Measurements from ENCODE around the gene MYO9A. TPM values are rescaled to one million over a fixed set of nuclear protein-coding genes. Genes with fewer than 3 reads are reported as not detected.

MYO9A gene
- total RNA-seq, 1 experiment from 2014 or later: 23.0 TPM

DNA sequence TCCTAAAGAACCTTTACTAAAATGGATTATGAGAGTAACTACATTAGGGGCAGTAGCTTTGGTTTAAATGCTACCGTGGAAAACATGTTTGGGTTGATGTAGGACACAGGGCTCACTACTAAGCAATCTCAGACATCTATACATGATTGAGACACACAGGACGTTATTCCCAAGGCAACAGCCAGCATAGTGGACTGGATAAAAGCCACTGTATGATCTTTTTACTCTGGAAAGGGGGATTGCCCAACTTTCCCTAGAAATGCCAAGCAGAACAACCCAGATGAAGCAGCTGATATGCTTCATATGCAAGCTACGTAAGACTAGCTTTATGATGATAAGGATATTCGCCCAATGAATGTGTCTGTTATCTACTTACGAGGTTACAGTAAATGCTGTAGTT lies 144.6 kb downstream of the MYO9A start:
- Histone ChIP-seq H3K9ac (ENCODE audit: low read length) (no peak overlapping the region), H4K20me1 (ENCODE audit: insufficient read depth) (no peaks in the 10 kb centered on the region), H3K4me3 (replicated peaks in 1 of 2; ENCODE audit: low read depth in 1 of 2, low read length in 2 of 2) (no peak overlapping the region), H3K4me2 (ENCODE audit: low read length) (no peak overlapping the region), H2AFZ (ENCODE audit: low read depth, low read length, poor library complexity, severe bottlenecking) (no peak overlapping the region), H3K9me2 (ENCODE audit: insufficient read depth) (no peaks in the 10 kb centered on the region), H3K27me3 (ENCODE audit: insufficient read depth, low read length) (no peaks in the 10 kb centered on the region), H3K9me3 (ENCODE audit: control insufficient read depth in 1 of 2, insufficient read depth in 1 of 2, low read depth in 1 of 2, low read length in 2 of 2) (no peaks in the 10 kb centered on the region), H3K79me2 (ENCODE audit: insufficient read depth, low read length) (no peaks in the 10 kb centered on the region), H3K4me1 (ENCODE audit: control insufficient read depth in 1 of 2, insufficient read depth in 2 of 2, low read length in 2 of 2) (peaks cover 3 to 9% of the 10 kb centered on the region in 2 experiments; a peak in 2 of 4 replicates), H3K36me3 (ENCODE audit: control insufficient read depth in 1 of 2, insufficient read depth in 2 of 2, low read length in 2 of 2) (no peaks in the 10 kb centered on the region), H3K27ac (ENCODE audit: low read depth, low read length) (no peak overlapping the region)
- TF ChIP-seq SP1 (IDR thresholded peaks at IDR 0.05; ENCODE audit: low read depth): no peak
- no peak for TF ChIP-seq EGR1 (IDR thresholded peaks at IDR 0.05; ENCODE audit: low read depth)
- no peak for TF ChIP-seq SIN3A (IDR thresholded peaks at IDR 0.05; ENCODE audit: low read depth)
- no peak for TF ChIP-seq CBX3 (IDR thresholded peaks at IDR 0.05; ENCODE audit: low read depth)
- TF ChIP-seq POLR2A (IDR thresholded peaks at IDR 0.05; ENCODE audit: borderline replicate concordance, extremely low read depth, insufficient read depth, insufficient read length): no peak
- RAD21 ChIA-PET (ENCODE audit: low non-redundant PET in 1 of 2, low total read pairs in 2 of 2, uncharacterized antibody in 2 of 2, unreplicated experiment in 2 of 2): no interaction called here
- no peak for ATAC-seq
- no peak for DNase-seq (ENCODE audit: low read depth, low spot score)
- intact Hi-C loops (cut with micrococcal nuclease): no loop called here
- BruUV-seq (replicated peaks): no TSS peak
- POLR2A ChIA-PET: no interaction called here
- CTCF ChIA-PET: no interaction called here

DNA sequence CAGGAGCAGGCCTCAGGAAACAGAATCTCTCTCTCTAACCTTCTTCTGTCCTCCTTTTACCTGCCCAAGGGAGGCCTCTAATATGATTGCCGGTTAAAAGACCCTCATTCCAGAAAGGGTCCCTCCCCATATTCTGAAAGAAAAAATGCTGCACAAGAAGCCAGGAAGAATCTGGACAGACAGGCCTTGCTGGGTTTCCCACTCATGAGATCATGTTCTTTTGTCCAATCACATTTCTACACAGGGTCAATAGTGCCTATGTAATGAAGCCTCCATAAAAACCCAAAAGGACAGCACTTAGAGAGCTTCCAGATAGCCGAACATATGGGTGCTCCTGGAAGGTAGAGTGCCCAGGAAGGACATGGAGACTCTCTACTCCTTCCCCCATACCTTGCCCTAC lies 146.0 kb downstream of the MYO9A start:
- ATAC-seq (no peak), DNase-seq (ENCODE audit: low read depth, low spot score) (no peak)
- intact Hi-C loops (cut with micrococcal nuclease): no loop called here
- Histone ChIP-seq H3K27me3 (ENCODE audit: insufficient read depth, low read length) (no peaks in the 10 kb centered on the region), H3K4me3 (replicated peaks in 1 of 2; ENCODE audit: low read depth in 1 of 2, low read length in 2 of 2) (no peak overlapping the region), H3K9me3 (ENCODE audit: control insufficient read depth in 1 of 2, insufficient read depth in 1 of 2, low read depth in 1 of 2, low read length in 2 of 2) (no peaks in the 10 kb centered on the region), H3K79me2 (ENCODE audit: insufficient read depth, low read length) (no peaks in the 10 kb centered on the region), H3K9me2 (ENCODE audit: insufficient read depth) (no peaks in the 10 kb centered on the region), H3K4me1 (ENCODE audit: control insufficient read depth in 1 of 2, insufficient read depth in 2 of 2, low read length in 2 of 2) (peaks cover 3 to 9% of the 10 kb centered on the region in 2 experiments; a peak in 2 of 4 replicates), H3K4me2 (ENCODE audit: low read length) (no peak overlapping the region), H3K27ac (ENCODE audit: low read depth, low read length) (no peak overlapping the region), H3K36me3 (ENCODE audit: control insufficient read depth in 1 of 2, insufficient read depth in 2 of 2, low read length in 2 of 2) (no peaks in the 10 kb centered on the region), H2AFZ (ENCODE audit: low read depth, low read length, poor library complexity, severe bottlenecking) (no peak overlapping the region), H3K9ac (ENCODE audit: low read length) (no peak overlapping the region), H4K20me1 (ENCODE audit: insufficient read depth) (no peaks in the 10 kb centered on the region)
- ChIA-PET CTCF (no interaction called here), RAD21 (ENCODE audit: low non-redundant PET in 1 of 2, low total read pairs in 2 of 2, uncharacterized antibody in 2 of 2, unreplicated experiment in 2 of 2) (no interaction called here), POLR2A (no interaction called here)
- BruUV-seq (replicated peaks): no TSS peak
- TF ChIP-seq SRF (IDR thresholded peaks at IDR 0.05; ENCODE audit: low read depth): no peak
- TF ChIP-seq CEBPB (IDR thresholded peaks at IDR 0.05; ENCODE audit: low read depth): no peak
- TF ChIP-seq RAD21 (IDR thresholded peaks at IDR 0.05; ENCODE audit: low read depth): no peak
- no peak for TF ChIP-seq YY1 (IDR thresholded peaks at IDR 0.05; ENCODE audit: extremely low read depth, insufficient replicate concordance, low read depth, low read length)
- TF ChIP-seq, protein P1, sequence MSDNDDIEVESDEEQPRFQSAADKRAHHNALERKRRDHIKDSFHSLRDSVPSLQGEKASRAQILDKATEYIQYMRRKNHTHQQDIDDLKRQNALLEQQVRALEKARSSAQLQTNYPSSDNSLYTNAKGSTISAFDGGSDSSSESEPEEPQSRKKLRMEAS (IDR thresholded peaks at IDR 0.05): no peak
- TF ChIP-seq TCF7L2 (IDR thresholded peaks at IDR 0.05; ENCODE audit: borderline replicate concordance, extremely low read depth, insufficient read depth, insufficient read length): no peak
- TF ChIP-seq EGR1 (IDR thresholded peaks at IDR 0.05; ENCODE audit: low read depth): no peak
- no peak for TF ChIP-seq SIN3A (IDR thresholded peaks at IDR 0.05; ENCODE audit: low read depth)
- no peak for TF ChIP-seq EZH2phosphoT487 (IDR thresholded peaks at IDR 0.05; ENCODE audit: borderline replicate concordance)
- no peak for TF ChIP-seq FOSL1 (IDR thresholded peaks at IDR 0.05; ENCODE audit: low read depth)
- no peak for TF ChIP-seq JUND (IDR thresholded peaks at IDR 0.05)
- TF ChIP-seq EZH2 (IDR thresholded peaks at IDR 0.05): no peak
- TF ChIP-seq ELF1 (IDR thresholded peaks at IDR 0.05; ENCODE audit: borderline replicate concordance, low read depth): no peak
